ENCODE results near the gene COL9A3.
A peak's percentile ranks its signal among the peaks of the same experiment; 100 is the strongest.

Gene COL9A3

GRCh38 chr20:62816884-62817873 is at the start of gene COL9A3:
Gene COL9A3, plus strand, starts transcription at chr20:62817050. Its CDS starts 15 bp downstream, at chr20:62817065.
- DNase-seq (ENCODE audit: low read depth) = no peak

GRCh38 chr20:62768234-62768546 is 48.7 kb upstream of the COL9A3 start:
- no peak for DNase-seq (ENCODE audit: low read depth)

DNA sequence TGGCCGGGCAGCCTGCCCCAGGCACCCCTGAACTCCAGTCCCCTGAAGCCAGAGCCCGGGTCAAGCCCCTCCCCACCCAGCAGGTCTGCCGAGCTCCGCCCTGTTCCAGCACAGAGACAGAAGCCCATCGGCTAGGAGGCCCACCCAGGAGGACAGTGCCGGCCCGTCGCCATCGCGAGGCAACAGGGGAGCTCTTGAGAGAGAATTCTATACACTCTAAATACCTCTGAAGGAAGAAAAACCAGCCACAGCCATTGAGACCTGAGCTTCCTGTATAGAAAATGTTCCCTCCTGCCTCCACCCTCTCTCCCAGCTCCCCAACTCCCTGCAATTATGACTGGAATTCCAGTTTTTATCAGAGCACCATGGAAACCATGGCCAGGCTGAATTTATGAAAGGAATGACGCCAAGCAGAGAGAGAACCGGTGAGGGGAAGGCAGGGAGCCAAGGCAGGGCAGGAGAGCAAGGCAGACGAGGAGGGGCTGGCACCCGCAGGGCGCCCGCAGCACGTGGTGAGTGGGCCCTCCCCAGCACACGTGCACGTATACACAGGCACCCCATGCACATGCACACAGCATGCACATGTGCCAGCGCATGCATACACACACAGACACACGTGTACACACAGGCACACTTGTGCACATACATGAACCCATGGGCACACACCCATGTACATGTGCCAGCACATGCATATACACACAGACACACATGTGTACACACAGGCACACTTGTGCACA is 48.1 kb upstream of the COL9A3 start:
- DNase-seq (ENCODE audit: low read depth) = no peak

DNA sequence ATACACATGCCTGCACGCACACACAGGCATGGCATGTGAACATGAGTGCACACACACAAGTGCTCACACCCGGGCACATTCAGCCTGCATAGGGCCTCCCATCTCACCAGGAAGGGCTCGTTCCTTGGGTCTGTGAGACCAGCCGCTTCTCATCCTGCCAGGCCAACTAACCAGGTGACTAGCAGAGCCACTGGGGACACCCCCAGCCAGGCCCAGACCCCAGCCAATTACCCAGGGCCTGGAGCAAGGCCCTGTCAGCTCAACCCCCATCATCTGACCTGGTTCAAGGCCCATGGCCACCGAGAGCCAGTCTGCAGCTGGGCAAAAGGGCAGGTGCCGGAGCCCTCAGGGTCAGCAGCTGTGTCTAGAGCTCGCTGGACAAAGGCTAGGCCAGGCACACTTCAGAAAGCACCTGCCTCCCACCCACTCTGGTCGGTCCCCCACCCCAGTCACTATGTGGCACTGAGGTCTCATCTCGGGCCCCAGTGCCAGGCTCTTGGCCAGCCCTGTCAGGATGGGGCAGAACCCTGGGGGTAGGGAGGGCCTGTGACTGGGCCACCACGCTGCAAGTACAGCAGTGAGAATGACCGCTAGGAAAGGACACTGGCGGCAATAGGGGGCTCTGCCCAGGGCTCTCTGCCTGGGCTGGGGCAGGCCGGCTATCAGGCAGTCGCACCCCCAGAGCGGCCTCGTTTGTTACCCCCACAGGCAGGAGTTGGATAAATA is 47.3 kb upstream of the COL9A3 start:
- DNase-seq (ENCODE audit: low read depth) = no peak

GRCh38 chr20:62770111-62770910 is 46.5 kb upstream of the COL9A3 start:
- DNase-seq (ENCODE audit: low read depth) = no peak

DNA sequence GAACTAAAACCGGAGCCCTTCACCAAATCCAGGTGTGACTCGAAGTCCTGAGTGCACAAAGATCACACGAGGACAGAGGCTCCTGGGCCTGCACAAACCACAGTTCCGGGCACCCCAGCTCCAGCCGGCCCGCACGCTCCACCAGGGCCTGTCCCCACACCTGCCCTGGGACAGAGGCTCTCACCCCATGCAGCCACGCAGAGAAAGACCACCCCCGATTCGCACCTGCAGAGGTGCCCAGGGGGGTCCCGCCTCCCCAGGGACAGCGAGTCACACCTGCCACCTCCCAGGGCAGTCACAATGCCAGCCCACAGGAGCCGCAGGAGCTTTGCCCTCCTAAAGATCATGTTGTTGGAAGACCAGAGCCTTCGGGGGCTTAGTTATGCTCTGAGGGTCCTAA is 45.9 kb upstream of the COL9A3 start:
- DNase-seq (ENCODE audit: low read depth) = no peak

- no peak for DNase-seq (ENCODE audit: low read depth)
These were observed 45.3 kb upstream of the COL9A3 start for GRCh38 chr20:62771396-62772102.

GRCh38 chr20:62772103-62772611 is 44.7 kb upstream of the COL9A3 start:
- no peak for DNase-seq (ENCODE audit: low read depth)

DNA sequence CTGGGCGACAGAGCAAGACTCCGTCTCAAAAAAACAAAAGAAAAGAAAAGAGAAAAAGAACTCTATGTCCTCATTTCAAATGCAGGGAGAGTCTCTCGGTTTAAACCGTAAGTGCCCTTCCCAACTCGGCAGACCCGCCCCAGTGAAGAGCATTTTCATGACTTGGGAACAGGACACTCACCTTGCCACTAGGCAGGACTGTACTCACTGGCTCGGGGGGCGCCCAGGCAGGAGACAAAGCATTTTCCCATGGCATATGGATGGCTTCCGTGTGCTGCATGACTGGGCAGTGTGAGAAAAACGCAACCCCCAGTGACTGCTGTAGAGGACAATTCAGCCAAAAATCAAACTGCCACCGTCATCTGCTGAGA is 44.2 kb upstream of the COL9A3 start:
- DNase-seq (ENCODE audit: low read depth) = no peak

DNA sequence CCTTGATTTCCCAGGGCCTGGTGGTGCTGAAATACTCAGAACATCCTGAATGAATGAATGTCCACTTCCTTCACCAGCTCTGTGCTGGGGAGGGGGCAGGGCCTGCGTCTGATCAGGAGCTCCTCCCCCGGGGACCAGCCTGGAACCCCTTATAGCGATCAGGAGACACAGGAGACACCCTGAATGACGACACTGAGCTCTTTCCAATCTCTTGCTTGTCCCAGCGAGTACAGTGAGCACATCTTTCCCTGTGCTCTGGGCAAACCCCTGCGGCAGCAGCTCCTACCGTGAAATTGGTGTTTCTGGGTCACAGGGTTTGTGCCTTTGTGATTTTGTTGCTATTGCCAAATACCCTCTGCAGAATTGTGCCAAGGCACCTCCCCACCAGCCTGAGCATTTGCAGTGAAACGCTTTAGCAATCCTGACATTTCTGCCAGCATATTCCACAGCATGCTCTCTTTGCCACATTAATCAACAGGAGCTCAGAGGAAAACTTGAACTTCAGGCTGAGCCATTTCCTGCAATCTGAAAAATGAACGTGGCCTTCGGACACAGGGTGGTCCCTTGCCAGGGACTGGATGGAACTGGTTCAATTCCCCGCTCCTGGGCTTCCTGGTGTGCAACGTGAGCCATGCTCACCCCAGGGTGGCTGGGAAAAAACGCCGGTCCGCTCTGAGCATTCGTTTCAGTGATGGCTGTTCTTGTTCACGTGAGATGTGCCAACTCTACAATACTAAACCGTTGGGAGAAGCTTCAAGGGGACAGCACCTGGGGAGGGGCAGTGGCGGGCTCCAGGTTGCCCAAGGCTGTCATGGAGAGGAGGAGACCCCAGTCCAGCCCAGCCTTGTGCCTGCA is 43.6 kb upstream of the COL9A3 start:
- peak; percentile 95 for DNase-seq (ENCODE audit: low read depth)

DNA sequence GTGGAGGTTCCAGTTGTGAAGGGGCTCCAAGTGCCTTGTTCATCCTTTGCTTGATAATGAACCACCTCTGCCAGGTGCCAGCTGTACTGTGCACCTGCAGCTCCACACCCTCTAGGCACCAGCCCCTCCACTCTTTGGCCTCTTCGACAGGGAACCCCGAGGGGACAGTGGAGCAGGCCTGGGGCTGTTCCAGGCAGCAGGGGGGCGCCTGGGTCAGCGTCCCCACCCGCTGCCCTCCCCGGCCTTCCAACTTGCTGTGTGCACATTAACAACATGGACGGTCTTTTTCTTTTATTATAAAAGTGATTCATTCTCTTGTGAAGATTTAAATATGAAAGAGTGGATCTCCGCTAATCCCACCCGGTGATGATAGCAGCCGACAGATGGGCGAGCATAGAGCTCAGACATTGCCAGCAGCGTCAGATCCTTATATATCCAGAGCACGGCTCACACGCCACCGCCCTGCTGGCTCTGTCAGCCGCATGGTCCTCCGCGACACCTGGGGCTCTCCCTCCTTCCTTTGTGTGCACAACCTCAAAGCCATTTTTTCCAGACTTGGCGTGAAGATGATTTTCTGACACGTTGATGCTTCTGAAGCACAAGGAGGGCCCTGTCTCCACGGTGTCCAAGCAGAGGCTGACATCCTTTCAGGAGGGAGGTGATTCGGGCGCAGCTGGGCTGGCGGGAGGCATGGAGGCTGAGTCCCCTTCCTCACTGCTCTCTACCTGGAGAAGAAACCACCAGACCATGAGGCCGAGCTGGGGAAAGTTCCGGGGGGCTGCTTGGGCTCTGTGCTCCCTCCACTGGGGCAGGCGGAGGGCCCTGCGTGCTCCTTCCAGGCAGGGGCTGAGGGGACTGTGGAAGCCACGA is 42.8 kb upstream of the COL9A3 start:
- no peak for DNase-seq (ENCODE audit: low read depth)

DNA sequence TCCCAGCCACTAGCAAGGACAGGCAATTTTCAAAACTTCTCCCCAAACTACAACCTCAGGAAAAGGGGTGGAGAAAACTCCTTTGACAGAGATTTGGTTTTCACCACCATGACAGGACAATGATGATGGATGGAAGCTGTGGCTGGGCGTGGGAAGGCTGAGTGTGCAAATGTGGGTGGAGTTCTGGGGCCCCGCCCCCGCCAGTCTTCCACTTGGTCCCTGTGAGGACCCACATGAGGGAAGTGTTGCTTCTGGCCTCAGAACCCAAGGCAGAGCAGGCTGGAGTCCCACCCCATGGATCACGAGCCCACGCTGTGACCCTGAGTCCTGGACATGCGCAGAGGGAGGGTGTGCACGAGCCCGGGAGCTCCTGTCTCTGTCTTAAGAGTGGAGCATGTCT is 42.1 kb upstream of the COL9A3 start:
- no peak for DNase-seq (ENCODE audit: low read depth)

DNA sequence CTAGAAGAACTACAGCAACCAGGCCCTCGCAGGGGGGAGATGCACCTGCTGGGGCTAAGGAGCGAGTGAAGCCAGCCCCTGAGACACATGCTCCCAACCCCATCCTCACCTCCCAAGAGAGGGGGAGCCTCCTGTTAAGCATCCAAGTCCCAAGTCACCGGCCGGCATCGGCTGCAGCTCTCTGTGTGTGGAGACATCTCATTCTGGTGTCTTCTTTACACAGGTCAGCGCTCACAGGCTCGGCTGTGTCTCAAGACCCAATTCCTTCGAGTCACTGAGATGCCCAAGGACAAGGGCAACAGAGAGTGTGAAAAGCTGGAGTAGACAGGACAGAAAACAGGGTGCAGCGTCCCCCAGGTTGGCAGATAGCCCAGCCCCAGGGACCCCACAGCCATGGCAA is 41.6 kb upstream of the COL9A3 start:
- no peak for DNase-seq (ENCODE audit: low read depth)

GRCh38 chr20:62776035-62776691 is 40.7 kb upstream of the COL9A3 start:
- DNase-seq (ENCODE audit: low read depth) = no peak

DNA sequence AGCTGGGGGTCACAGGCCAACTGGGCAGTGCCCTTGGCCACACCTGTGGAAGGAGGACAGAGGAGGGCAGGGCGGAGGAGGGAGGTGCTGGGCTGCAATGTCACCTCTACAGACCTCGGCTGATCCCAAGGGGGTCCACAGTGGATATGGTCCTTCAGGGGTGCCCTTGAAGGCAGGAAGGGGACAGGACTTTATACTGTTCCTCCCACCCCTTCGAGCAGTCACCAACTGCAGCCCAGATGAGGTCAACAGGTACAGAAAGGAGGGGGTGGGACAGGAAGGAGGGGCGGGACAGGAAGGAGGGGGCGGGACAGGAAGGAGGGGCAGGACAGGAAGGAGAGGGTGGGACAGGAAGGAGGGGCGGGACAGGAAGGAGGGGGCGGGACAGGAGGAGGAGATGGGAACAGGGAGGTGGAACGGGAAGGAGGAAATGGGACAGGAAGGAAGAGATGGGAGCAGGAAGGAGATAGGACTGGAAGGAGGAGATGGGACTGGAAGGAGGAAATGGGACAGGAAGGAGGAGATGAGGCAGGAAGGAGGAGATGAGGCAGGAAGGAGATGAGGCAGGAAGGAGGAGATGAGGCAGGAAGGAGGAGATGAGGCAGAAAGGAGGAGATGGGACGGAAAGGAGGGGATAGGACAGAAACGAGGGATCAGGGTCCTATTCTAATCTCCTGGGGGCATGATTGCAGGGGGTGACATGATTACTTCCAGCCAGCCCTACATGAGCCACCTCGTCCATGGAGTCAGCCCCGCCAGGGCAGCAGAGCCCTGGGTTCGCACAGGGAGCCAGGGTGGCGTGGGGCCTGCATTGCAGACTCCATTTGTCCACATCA is 39.9 kb upstream of the COL9A3 start:
- no peak for DNase-seq (ENCODE audit: low read depth)

- DNase-seq (ENCODE audit: low read depth) = no peak
These were observed 39.4 kb upstream of the COL9A3 start for GRCh38 chr20:62777528-62777830.

DNA sequence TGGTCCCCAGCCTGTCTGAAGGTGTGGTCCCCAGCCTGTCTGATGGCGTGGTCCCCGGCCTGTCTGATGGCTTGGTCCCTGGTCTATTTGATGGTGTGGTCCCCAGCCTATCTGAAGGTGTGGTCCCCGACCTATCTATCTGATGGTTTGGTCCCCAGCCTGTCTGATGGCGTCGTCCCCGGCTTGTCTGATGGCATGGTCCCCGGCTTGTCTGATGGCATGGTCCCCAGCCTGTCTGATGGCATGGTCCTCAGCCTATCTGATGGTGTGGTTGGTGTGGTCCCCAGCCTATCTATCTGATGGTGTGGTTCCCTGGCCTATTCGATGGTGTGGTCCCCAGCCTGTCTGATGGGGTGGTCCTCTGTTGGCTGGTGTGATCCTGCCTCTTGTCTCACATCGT is 38.8 kb upstream of the COL9A3 start:
- DNase-seq (ENCODE audit: low read depth) = no peak

All from fibroblast of gingiva (primary cell).